ENCODE measurements around the gene DMRT3.
"Not testable (repeated sequence)": the region's sequence is repeated elsewhere in the genome, so short reads cannot be mapped to it uniquely, and the experiment has no call there.

DNA sequence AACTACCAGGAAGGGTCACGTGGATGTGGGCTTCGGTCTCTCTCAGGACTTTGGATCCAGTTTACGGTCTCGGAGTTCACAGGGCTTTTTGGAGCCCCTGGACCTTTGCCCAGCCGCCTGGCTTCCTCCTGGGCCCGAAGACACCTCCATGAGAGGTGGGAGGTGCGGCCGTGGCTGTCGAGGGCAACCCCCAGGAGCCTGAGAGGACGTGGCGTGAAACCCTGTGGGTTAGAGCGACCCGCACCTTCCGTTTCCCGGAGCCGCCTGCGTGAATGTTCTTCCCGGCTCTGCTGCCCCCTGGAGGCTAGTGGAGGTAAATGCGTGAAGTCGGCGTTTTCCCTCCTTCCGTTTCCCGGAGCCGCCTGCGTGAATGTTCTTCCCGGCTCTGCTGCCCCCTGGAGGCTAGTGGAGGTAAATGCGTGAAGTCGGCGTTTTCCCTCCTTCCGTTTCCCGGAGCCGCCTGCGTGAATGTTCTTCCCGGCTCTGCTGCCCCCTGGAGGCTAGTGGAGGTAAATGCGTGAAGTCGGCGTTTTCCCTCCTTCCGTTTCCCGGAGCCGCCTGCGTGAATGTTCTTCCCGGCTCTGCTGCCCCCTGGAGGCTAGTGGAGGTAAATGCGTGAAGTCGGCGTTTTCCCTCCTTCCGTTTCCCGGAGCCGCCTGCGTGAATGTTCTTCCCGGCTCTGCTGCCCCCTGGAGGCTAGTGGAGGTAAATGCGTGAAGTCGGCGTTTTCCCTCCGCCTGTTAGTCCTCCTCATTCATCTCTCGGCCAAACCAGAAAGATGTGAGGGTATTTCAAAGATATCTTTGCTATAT lies 22.1 kb downstream of the DMRT3 start:
- peak; percentile 73 for TF ChIP-seq CTCF (IDR thresholded peaks at IDR 0.05)
- TF ChIP-seq, protein P1, sequence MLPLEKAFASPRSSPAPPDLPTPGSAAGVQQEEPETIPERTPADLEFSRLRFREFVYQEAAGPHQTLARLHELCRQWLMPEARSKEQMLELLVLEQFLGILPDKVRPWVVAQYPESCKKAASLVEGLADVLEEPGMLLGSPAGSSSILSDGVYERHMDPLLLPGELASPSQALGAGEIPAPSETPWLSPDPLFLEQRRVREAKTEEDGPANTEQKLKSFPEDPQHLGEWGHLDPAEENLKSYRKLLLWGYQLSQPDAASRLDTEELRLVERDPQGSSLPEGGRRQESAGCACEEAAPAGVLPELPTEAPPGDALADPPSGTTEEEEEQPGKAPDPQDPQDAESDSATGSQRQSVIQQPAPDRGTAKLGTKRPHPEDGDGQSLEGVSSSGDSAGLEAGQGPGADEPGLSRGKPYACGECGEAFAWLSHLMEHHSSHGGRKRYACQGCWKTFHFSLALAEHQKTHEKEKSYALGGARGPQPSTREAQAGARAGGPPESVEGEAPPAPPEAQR (CRISPR knock-in tag; IDR thresholded peaks at IDR 0.05) = not testable (repeated sequence)
